ENCODE measurements around the gene CLASP2. TPM values are rescaled to one million over a fixed set of nuclear protein-coding genes. Genes with fewer than 3 reads are reported as not detected.
A peak's percentile ranks its signal among the peaks of the same experiment; 100 is the strongest.

The CLASP2 gene
- total RNA-seq, 4 donors from 2014 or later, result 38.4 to 53.2 (median 43.1) TPM

- no peaks in the 10 kb centered on the region for H3K36me3 ChIP-seq
- H3K27ac ChIP-seq (replicated peaks in 1 of 4), result no peak overlapping the region
- H3K4me1 ChIP-seq, result no peaks in the 10 kb centered on the region
- H3K9me3 ChIP-seq, result no peaks in the 10 kb centered on the region
- no peak for DNase-seq (ENCODE audit: extremely low spot score)
- intact Hi-C loops (cut with DNase I), result no loop called here
- TF ChIP-seq EP300 (IDR thresholded peaks at IDR 0.05), result no peak
- TF ChIP-seq CTCF (IDR thresholded peaks at IDR 0.05), result no peak
- no peak for TF ChIP-seq POLR2AphosphoS5 (IDR thresholded peaks at IDR 0.05)
- TF ChIP-seq POLR2A (IDR thresholded peaks at IDR 0.05; ENCODE audit: low read depth), result no peak
- H3K4me3 ChIP-seq, result no peak overlapping the region
- no peaks in the 10 kb centered on the region for H3K27me3 ChIP-seq
Measured at GRCh38 chr3:33490641-33491241, 227.3 kb downstream of the CLASP2 start.

- no peaks in the 10 kb centered on the region for H3K4me1 ChIP-seq
- H3K9me3 ChIP-seq, result no peaks in the 10 kb centered on the region
- H3K4me3 ChIP-seq, result no peak overlapping the region
- WGBS, result 100% methylated on average over 1 of the region's 1 CpG
- TF ChIP-seq CTCF (IDR thresholded peaks at IDR 0.05) (no peak), POLR2AphosphoS5 (IDR thresholded peaks at IDR 0.05) (no peak), POLR2A (IDR thresholded peaks at IDR 0.05; ENCODE audit: low read depth) (no peak), EP300 (IDR thresholded peaks at IDR 0.05) (no peak)
- DNase-seq (ENCODE audit: extremely low spot score), result no peak
- H3K27me3 ChIP-seq, result no peaks in the 10 kb centered on the region
- intact Hi-C loops (cut with DNase I), result no loop called here
- no peaks in the 10 kb centered on the region for H3K36me3 ChIP-seq
- H3K27ac ChIP-seq (replicated peaks in 1 of 4), result no peak overlapping the region
Measured at GRCh38 chr3:33488683-33489082, 229.4 kb downstream of the CLASP2 start.

- intact Hi-C loops (cut with DNase I), result no loop called here
- no peaks in the 10 kb centered on the region for H3K27me3 ChIP-seq
- no peak for DNase-seq (ENCODE audit: extremely low spot score)
- no peak overlapping the region for H3K4me3 ChIP-seq
- no peaks in the 10 kb centered on the region for H3K36me3 ChIP-seq
- H3K9me3 ChIP-seq, result no peaks in the 10 kb centered on the region
- H3K27ac ChIP-seq (replicated peaks in 1 of 4), result no peak overlapping the region
- peaks cover 0 to 2% (median under 1%) of the 10 kb centered on the region in 4 donors for H3K4me1 ChIP-seq
- 94% methylated on average over 2 of the region's 2 CpGs for WGBS
- TF ChIP-seq POLR2A (IDR thresholded peaks at IDR 0.05; ENCODE audit: low read depth) (no peak), POLR2AphosphoS5 (IDR thresholded peaks at IDR 0.05) (no peak), CTCF (IDR thresholded peaks at IDR 0.05) (no peak)
Measured at GRCh38 chr3:33488246-33488645, 229.8 kb downstream of the CLASP2 start.

- peaks cover 0 to 27% (median 21%) of the 10 kb centered on the region in 4 donors for H3K4me1 ChIP-seq
- peak overlapping the region in 2 of 4 donors; percentile 11 to 24 for H3K27ac ChIP-seq (replicated peaks in 1 of 4)
- H3K36me3 ChIP-seq, result no peaks in the 10 kb centered on the region
- no peaks in the 10 kb centered on the region for H3K9me3 ChIP-seq
- WGBS, result 41% methylated on average over 1 of the region's 1 CpG
- TF ChIP-seq POLR2AphosphoS5 (IDR thresholded peaks at IDR 0.05) (no peak), EP300 (IDR thresholded peaks at IDR 0.05) (no peak), CTCF (IDR thresholded peaks at IDR 0.05) (no peak), POLR2A (IDR thresholded peaks at IDR 0.05; ENCODE audit: low read depth) (no peak)
- no peak overlapping the region for H3K4me3 ChIP-seq
- no peaks in the 10 kb centered on the region for H3K27me3 ChIP-seq
- intact Hi-C loops (cut with DNase I), result no loop called here
- no peak for DNase-seq (ENCODE audit: extremely low spot score)
Measured at GRCh38 chr3:33482111-33482521, 235.9 kb downstream of the CLASP2 start.

GRCh38 chr3:33474896-33475295 lies 243.2 kb downstream of the CLASP2 start:
- no peak for DNase-seq (ENCODE audit: extremely low spot score)
- TF ChIP-seq POLR2AphosphoS5 (IDR thresholded peaks at IDR 0.05) (no peak), EP300 (IDR thresholded peaks at IDR 0.05) (no peak), POLR2A (IDR thresholded peaks at IDR 0.05; ENCODE audit: low read depth) (no peak), CTCF (IDR thresholded peaks at IDR 0.05) (no peak)
- intact Hi-C loops (cut with DNase I), result no loop called here

More at GRCh38 chr3:33474896-33475295, 243.2 kb downstream of the CLASP2 start:
- no peak overlapping the region for H3K4me3 ChIP-seq
- H3K9me3 ChIP-seq, result no peaks in the 10 kb centered on the region
- no peaks in the 10 kb centered on the region for H3K36me3 ChIP-seq
- H3K27ac ChIP-seq (replicated peaks in 1 of 4), result no peak overlapping the region
- WGBS, result 90% methylated on average over 2 of the region's 2 CpGs
- H3K27me3 ChIP-seq, result no peaks in the 10 kb centered on the region
- H3K4me1 ChIP-seq, result no peaks in the 10 kb centered on the region

All from esophagus muscularis mucosa (tissue), 4 donors.